Measurements from ENCODE around the gene INS. TPM values are rescaled to one million over a fixed set of nuclear protein-coding genes. Genes with fewer than 3 reads are reported as not detected.
A peak's percentile ranks its signal among the peaks of the same experiment; 100 is the strongest.

The INS gene
- total and polyA plus RNA-seq, 2 of the 13 experiments (the other 11 are each of a cell fraction or from before 2014, with no cell fraction given), result not detected

- no peak for TF ChIP-seq ATF2 (CRISPR knock-in tag; IDR thresholded peaks at IDR 0.05)
- TF ChIP-seq, protein P1, sequence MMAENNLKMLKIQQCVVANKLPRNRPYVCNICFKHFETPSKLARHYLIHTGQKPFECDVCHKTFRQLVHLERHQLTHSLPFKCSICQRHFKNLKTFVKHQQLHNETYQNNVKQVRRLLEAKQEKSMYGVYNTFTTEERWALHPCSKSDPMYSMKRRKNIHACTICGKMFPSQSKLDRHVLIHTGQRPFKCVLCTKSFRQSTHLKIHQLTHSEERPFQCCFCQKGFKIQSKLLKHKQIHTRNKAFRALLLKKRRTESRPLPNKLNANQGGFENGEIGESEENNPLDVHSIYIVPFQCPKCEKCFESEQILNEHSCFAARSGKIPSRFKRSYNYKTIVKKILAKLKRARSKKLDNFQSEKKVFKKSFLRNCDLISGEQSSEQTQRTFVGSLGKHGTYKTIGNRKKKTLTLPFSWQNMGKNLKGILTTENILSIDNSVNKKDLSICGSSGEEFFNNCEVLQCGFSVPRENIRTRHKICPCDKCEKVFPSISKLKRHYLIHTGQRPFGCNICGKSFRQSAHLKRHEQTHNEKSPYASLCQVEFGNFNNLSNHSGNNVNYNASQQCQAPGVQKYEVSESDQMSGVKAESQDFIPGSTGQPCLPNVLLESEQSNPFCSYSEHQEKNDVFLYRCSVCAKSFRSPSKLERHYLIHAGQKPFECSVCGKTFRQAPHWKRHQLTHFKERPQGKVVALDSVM (CRISPR knock-in tag; IDR thresholded peaks at IDR 0.05), result 0 out of 2 replicates have a peak, but pooled peaks have one; percentile 18
- TF ChIP-seq NFE2 (CRISPR knock-in tag; IDR thresholded peaks at IDR 0.05), result no peak
- no peak for TF ChIP-seq FOXO1 (CRISPR knock-in tag; IDR thresholded peaks at IDR 0.05)
- TF ChIP-seq ZNF160 (CRISPR knock-in tag; IDR thresholded peaks at IDR 0.05), result no peak
- TF ChIP-seq MYNN (CRISPR knock-in tag; IDR thresholded peaks at IDR 0.05; ENCODE audit: low read depth), result no peak
- no peak for TF ChIP-seq POLR2AphosphoS2 (IDR thresholded peaks at IDR 0.05; ENCODE audit: low read depth, low read length)
- TF ChIP-seq MAX (IDR thresholded peaks at IDR 0.05), result peak; percentile 66
- no peak for TF ChIP-seq ZNF446 (CRISPR knock-in tag; IDR thresholded peaks at IDR 0.05)
- TF ChIP-seq SCMH1 (CRISPR knock-in tag; IDR thresholded peaks at IDR 0.05; ENCODE audit: borderline replicate concordance), result no peak
- TF ChIP-seq MAZ (IDR thresholded peaks at IDR 0.05; ENCODE audit: borderline replicate concordance, low read depth, low read length), result no peak
- TF ChIP-seq MAZ (CRISPR knock-in tag; IDR thresholded peaks at IDR 0.05; ENCODE audit: low read depth), result no peak
- no peak for TF ChIP-seq ZNF720 (CRISPR knock-in tag; IDR thresholded peaks at IDR 0.05)
- no peak for TF ChIP-seq ISX (CRISPR knock-in tag; conservative IDR thresholded peaks at IDR 0.05)
- TF ChIP-seq RBFOX2 (IDR thresholded peaks at IDR 0.05; ENCODE audit: low read depth, low read length), result no peak
- TF ChIP-seq ZNF263 (CRISPR knock-in tag; IDR thresholded peaks at IDR 0.05), result peak; percentile 65; the same call in 1 of the 2 replicates
- TF ChIP-seq, protein P2, sequence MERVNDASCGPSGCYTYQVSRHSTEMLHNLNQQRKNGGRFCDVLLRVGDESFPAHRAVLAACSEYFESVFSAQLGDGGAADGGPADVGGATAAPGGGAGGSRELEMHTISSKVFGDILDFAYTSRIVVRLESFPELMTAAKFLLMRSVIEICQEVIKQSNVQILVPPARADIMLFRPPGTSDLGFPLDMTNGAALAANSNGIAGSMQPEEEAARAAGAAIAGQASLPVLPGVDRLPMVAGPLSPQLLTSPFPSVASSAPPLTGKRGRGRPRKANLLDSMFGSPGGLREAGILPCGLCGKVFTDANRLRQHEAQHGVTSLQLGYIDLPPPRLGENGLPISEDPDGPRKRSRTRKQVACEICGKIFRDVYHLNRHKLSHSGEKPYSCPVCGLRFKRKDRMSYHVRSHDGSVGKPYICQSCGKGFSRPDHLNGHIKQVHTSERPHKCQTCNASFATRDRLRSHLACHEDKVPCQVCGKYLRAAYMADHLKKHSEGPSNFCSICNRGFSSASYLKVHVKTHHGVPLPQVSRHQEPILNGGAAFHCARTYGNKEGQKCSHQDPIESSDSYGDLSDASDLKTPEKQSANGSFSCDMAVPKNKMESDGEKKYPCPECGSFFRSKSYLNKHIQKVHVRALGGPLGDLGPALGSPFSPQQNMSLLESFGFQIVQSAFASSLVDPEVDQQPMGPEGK (CRISPR knock-in tag; IDR thresholded peaks at IDR 0.05), result no peak
- TF ChIP-seq ZNF704 (CRISPR knock-in tag; IDR thresholded peaks at IDR 0.05; ENCODE audit: borderline replicate concordance), result no peak
- no peak for TF ChIP-seq ATF7 (IDR thresholded peaks at IDR 0.05)
- no peak for TF ChIP-seq ATF7 (CRISPR knock-in tag; IDR thresholded peaks at IDR 0.05)
- no peak for TF ChIP-seq ZNF12 (CRISPR knock-in tag; IDR thresholded peaks at IDR 0.05)
- TF ChIP-seq, protein P3, sequence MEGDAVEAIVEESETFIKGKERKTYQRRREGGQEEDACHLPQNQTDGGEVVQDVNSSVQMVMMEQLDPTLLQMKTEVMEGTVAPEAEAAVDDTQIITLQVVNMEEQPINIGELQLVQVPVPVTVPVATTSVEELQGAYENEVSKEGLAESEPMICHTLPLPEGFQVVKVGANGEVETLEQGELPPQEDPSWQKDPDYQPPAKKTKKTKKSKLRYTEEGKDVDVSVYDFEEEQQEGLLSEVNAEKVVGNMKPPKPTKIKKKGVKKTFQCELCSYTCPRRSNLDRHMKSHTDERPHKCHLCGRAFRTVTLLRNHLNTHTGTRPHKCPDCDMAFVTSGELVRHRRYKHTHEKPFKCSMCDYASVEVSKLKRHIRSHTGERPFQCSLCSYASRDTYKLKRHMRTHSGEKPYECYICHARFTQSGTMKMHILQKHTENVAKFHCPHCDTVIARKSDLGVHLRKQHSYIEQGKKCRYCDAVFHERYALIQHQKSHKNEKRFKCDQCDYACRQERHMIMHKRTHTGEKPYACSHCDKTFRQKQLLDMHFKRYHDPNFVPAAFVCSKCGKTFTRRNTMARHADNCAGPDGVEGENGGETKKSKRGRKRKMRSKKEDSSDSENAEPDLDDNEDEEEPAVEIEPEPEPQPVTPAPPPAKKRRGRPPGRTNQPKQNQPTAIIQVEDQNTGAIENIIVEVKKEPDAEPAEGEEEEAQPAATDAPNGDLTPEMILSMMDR (CRISPR knock-in tag; IDR thresholded peaks at IDR 0.05), result peak; percentile 69
- TF ChIP-seq ZNF264 (CRISPR knock-in tag; IDR thresholded peaks at IDR 0.05), result no peak
Measured at GRCh38 chr11:2186669-2187279, 25.8 kb upstream of the INS start (continued).

Data from HepG2 (cell line).